HL-60 (cell line): Measurements from ENCODE around the gene STX8.

Experiments used
- CTCF ChIP-seq: IDR thresholded peaks from one replicate; pipeline ENCODE4 v1.5.1; 2011; ENCODE audit warnings: low read length, control low read depth, inconsistent platforms; ENCODE audit not compliant: insufficient read depth
- GABPA ChIP-seq: IDR thresholded peaks from 2 replicates; pipeline ENCODE4 v1.6.1; 2012; ENCODE audit warnings: low read depth
- POLR2AphosphoS5 ChIP-seq: IDR thresholded peaks from 2 replicates; pipeline ENCODE4 v1.6.1; 2012; ENCODE audit warnings: low read depth
- REST ChIP-seq: IDR thresholded peaks from 2 replicates; pipeline ENCODE4 v1.6.1; 2012; ENCODE audit warnings: low read depth; ENCODE audit not compliant: insufficient replicate concordance
- SPI1 ChIP-seq: IDR thresholded peaks from 2 replicates; pipeline ENCODE4 v1.6.1; 2012; ENCODE audit warnings: low read depth, mild to moderate bottlenecking, borderline replicate concordance

GRCh38 chr17:9226794-9227135 is 348.9 kb downstream of the STX8 start:
- TF ChIP-seq CTCF (no peak), POLR2AphosphoS5 (no peak), REST (no peak), GABPA (no peak), SPI1 (no peak)
